Measurements from ENCODE around the gene FOXI2.

Gene FOXI2

DNA sequence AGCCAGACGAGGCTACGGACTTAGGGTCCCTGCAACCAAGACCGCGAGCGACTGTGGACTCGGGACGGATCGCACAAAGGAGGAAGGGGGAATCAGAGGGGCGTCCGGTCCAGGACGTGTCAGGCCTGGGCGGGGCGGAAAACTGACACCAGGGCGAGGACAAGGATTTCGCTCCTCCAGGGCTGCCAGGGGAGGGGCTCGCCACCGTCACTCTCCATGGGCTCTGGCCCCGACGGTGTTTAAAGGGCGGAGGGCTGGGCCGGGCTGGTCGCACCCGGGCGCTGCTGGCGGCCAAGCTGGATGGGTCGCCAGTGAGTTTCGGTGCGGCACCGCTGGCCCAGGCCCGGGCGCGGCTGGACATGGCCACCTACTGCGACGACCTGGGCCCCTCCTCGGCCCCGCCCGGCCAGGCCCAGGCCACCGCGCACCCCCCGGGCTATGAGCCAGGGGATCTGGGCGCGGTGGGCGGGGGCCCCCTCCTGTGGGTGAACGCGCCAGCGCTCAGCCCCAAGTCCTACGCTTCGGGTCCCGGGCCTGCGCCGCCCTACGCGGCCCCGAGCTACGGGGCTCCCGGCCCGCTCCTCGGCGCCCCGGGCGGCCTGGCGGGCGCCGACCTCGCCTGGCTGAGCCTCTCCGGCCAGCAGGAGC, at the start of gene FOXI2:
Gene FOXI2, plus strand, starts transcription at position 271 of the 648 bp plus-strand sequence. Its CDS starts 89 bp downstream, at position 360.
- no peak for DNase-seq

DNA sequence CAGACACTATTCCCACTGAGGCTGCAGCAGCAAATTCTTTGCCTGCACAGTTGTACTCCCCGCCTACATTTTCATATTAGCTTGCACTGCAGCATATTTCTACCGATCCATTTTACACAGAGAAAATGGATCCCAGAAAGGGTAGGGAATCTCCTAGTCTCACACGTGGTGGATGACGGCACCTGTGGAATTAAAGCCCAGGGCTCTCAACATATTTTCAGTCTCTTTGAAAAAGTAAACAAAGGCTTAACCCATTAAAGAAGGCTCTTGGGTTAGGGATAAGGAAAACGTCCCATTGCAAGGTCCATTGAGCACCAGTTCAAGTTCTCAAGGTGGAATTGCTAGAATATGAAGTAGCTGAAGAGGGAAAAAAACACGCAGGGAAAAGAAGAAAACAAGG, 49.4 kb upstream of the FOXI2 start:
- DNase-seq, result no peak

DNA sequence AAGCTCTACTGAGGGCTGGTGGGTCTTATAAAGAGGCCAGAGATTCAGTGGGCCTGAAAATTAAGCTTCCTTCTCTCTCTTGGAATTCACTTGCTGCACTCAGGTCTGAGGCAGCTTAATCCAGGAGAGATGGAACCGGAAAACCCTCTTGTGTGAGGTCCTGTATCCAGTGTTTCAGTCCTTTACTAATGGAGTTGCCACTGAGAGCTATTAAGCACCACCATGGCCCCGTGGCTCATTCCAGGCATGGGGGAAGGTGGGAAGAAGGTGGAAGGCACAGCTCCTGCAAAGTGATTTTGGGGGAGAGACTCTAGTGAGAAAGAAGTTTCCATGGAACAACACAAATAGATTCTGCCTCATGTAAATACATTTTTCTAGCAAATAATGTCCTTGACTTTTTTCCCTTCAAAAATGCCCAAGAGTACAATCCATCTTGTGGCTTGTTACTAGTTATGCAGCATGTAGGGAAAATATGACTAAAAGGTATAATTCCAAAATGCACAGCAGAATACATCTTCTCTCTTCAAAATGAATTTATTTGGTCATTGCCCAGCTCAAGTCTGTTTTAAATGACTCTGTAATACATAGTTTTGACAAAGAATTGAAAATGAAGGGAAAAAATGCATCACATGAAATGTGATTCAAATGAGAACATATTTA, 46.7 kb upstream of the FOXI2 start:
- no peak for DNase-seq

DNA sequence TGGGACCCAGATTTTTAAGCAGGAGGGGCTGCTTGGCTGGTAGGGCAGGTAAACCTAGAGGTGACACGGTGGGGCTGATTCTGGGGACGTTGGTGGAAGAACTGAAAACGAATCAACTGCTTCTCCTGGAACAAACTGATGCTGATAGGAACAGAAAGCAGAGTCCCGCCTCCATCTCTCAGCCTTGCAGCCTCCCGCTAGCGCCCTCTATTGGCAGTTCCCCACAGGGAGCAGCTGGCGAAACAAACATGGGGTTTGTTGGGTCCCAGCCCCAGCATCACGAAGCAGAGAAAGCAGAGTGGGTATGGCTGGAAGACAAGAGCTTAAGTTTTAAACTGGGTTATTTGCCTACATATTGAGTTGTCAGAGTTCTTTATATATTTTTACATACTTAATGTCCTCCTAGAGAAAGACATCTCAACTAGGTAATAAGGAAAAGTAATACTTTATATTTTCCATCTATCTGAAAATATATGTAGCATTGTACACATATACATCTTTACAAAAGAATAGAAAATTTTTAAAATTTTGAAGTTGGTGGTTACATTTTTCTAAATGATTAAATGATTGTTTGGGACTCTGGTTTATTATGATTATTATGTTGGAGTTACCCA, 42.3 kb upstream of the FOXI2 start:
- DNase-seq, result peak; percentile 27

DNA sequence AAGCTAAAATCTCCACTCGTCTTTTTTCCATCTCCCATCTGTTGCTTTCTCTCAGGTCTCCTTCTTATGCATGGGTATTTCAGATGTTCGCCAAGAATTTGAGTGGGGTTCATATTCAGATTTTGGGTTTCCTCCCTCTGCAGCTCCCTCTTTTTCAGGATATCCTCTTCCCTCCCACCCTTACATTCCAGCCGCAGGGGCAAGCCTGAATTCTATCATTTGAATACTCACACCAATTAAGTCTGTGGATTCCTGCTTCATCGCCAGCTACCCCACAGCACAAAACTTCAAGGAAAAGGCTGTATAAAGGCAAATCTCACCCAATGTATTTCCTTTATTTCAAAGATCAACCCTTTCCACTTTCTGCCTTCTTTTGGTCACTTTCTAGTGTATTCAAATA, 41.6 kb upstream of the FOXI2 start:
- no peak for DNase-seq

DNA sequence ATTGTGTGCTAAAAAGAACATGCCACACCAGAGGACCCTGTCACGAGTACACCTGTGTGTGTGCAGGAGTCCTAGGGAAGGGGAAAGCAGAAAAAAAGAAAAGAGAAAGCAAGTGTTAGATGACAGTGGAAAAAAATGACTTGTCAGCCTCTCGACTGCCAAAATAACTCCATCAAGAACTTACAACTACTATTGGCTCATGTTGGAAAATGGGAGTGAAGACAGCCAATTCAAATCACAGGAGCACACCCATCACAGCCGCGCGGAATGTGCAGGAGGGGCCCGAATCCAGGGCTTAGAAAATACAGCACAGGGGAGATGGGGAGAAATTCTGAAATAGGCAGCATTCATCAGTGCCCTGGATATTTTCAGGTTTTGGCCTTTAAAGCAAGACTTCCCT, 38.1 kb upstream of the FOXI2 start:
- DNase-seq, result no peak

DNA sequence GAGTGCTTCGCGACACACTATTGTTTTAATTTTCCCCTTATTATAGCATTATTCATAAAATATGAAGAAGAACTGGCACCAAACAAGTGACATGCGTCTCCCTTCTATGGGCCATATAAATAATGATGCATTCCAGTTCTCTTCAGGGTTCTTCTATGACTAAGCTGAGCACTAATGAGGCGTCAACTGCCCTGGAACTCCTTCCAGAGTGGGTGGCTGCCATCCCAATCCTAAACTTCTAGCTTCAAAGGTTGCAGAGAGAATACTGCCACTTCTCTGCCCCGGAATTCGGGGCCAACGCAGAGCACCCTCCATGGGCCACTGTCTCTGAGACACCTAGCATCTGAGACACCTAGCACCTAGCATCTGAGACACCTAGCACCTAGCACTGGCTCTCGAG, 37.7 kb upstream of the FOXI2 start:
- no peak for DNase-seq

DNA sequence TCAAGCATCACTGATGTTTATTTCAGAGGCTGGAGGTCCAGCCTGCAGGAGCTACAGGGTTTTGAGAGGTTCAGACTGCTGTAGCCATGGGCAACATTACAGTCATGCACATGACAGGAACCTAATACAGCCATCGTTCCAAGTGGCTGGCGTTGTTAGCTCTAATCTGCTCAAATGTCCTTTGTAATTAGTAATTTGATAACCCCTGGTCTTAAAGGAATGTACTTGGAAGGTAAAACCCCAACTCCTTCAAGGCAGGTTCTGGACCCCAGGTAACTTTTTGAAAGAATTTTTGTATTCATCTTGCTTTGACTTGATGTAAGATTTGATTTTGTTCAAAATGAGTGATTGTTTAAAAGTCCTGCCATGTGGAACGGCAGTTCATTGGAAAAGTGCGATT, 34.7 kb upstream of the FOXI2 start:
- DNase-seq, result no peak

DNA sequence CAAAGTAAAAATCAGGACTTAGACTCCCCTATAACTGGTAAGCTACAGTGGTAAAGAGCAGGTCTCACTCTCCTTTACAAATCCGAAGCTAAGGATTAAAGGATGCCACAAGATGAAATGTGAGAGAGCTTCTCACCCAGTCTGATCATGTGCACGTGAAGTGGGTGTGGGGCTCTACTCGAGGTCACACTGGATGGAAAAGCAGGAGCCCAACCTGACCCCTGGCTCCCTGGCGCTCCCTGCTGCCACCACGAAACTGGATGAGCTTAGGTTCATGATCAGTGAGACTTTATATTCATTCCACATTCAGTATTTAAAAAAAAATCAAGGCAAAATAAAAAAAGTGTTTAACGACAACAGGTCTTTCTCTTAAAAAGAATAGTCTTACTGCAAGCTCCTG, 21.7 kb upstream of the FOXI2 start:
- DNase-seq, result no peak

DNA sequence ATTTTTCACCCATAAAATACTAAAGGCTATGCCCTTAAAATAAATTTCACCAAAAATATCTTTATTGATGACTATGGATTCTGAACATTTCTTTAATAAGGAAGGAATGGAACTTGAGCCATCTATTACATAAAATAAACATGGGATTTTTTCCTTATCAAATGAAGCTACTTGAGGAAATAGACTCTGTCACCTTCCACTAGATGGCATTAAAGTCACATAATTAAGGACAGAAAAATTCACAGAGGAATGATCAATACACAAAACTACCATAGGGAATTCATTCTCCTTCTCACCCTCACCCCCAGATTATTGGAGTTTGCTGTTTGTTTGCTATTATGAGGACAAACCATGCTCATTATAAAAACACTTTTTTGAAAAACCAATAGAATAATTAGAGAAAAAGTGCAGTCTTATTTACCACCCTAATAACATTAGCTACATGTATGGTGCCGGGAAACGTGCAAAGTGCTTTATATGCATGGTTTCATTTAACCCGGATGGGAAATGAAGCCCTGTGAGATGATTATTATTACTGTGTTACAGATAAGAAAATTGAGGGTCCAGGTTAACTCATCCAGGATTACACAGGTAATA, 21.1 kb upstream of the FOXI2 start:
- peak; percentile 3 for DNase-seq

DNA sequence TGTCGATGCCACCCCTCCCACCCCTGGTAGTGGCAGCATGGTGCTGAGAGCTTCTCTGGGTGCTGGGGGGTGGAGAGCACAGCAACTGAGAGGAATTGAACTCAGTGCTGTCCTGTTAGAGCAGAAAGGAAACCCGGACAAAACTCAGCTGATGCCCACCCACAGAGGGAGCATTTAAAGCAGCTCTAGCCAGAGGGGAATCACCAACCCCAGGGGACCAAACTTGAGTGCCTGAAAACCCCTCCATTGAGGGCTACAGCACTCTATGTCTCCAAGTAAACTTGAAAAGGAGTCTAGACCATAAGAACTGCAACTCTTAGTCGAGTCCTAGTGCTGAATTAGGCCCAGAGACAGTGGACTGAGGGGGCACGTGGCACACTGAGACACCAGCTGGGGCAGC, 16.8 kb upstream of the FOXI2 start:
- DNase-seq, result no peak

DNA sequence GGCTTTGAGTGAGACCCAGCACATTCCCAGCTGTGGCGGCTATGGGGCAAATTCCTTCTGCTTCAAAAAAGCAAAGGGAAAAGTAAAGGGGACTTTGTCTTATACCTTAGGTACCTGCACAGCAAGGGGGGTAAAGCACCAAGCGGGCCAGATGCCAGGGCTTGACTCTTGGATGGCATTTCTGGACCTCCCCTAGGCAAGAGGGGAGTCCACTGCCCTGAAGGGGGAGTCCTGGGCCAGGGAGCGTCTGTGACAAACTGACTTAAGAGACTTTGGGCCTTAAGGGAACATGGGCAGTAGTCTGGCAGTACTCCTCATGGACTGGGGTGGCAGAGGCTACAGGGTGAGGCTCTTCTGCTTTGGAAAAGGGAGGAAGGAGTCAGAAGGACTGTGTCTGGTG, 16.1 kb upstream of the FOXI2 start:
- no peak for DNase-seq

DNA sequence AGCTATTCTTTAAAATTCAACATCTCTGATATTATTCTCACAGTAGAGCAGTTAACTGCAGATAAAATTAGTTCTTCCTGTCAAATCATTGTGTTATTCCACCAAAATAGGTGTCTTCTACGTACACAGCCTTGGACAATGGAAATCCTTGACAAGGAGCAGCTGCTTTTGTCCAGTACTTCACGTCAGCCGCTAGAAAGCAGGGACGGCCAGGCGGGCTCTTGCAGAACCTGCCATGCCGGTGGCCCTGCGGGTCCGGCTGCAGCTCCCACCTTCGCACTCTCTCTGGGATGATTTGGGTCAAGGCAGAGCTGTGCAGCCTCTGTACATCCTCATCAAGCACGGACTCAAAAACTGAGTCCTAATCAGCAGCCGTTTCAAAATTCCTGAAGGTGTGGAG, 2.2 kb upstream of the FOXI2 start:
- DNase-seq, result no peak

DNA sequence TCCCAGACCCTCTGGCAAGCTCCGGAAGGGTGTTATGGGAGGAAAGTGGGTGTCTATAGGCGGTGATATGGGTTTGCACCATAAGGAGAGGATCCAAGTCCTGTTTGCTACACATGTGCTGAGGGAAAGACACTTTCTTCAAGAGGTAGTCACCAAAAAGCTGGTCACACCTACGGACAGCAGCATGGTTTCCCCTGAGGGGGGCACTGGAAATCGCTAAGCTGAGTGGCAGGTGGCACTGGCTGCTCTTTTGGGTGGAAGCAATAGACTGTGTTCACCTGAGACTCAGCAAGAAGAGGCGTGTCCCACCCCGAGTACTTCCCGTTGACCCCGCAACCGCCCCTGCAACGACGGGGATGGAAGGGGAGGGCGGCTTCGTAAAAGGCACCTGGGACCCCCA, 1.8 kb upstream of the FOXI2 start:
- no peak for DNase-seq

DNA sequence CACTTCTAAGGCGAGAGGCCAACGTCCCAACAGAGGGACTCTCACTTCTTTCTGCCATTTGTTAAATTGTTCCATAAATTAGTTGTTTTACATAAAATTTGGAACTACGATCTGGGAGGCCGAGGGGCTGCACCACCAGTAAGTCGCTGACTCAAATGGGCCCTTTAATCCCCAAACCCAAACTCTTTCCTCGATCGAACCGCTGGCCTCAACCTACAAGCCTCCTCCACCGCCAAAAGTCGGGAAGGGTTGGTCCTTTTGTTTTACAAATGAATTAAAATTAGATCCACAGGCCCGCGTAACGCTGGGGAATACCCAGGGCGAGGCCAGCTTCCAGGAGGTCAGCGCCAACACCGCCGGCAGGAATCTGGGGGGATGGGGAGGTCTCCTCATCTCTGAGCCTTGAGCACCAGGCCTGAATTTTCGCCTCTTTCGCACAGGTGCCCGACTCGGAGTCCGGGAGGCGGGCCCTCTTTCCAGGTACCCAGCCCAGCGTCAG, 1.2 kb upstream of the FOXI2 start:
- no peak for DNase-seq

DNA sequence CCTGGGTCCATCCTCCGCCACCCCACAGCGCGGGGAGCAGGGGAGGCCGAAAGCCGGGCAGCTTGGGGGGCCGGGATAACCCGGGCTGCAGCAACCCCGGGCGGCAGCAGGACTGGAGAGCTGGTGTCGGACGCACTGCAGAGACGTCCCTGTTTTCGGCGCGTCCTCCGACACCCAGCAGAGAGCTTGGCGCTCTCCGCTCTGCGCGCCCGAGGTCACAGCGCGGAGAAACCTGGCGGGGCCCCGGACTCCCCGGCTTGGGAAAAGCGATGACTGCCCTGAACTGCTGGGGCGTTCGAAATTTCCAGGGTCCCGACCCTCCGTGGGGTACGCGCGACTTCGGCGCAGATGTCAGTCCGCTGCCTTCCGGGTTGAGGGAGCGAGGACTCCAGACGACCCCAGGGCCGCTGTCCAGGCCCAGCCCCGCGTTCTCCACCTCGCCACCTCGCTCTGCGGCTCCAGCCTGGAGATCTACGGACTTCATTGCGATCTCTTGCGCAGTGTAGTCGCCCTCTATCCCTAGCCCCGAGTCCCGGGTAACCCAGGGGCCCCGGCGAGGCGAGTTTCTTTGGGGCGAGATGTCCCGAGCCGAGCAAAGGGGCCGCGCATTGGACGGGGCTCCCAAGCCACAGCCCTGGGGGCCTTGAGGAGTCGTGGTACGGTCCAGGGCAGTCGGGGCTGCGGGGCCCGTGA, 617 bp upstream of the FOXI2 start:
- no peak for DNase-seq

DNA sequence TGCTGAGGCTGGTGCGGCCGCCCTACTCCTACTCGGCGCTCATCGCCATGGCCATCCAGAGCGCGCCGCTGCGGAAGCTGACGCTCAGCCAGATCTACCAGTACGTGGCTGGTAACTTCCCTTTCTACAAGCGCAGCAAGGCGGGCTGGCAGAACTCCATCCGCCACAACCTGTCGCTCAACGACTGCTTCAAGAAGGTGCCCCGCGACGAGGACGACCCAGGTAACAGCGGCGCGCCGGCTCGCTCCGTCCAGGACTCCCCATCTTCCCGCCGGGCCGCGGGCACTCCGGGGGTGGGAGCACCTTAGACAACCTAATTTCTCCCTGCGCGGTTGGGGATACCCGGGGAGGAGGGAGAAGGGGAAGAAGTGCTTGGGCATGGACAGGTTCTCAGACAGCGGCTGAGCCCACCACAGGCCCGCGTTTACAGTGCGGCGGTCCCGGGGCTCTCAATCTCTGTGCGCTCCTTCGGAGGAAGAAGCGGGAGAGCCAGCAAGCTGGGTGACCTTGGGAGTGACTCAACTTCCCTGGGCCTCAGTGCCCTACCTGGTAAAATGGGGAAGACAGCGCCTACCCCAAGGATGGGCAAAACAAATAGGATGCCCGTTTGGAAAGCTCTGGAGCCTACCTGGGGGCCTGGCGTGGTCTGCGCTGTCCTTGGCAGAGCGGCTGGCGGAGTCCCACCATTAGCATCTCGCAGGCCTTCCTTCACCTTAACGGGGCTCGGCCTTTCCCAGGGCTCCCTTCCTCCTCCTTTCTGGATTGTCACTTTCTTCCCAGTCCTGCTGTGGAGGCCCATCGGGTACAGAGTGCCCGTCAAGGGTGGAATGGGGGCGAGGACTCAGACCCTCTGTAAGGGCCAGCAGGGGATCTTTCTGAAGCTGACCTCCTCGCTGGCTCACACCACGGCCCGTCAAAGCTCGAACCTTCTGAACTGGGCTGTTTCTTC, 852 bp downstream of the FOXI2 start:
- DNase-seq, result no peak

DNA sequence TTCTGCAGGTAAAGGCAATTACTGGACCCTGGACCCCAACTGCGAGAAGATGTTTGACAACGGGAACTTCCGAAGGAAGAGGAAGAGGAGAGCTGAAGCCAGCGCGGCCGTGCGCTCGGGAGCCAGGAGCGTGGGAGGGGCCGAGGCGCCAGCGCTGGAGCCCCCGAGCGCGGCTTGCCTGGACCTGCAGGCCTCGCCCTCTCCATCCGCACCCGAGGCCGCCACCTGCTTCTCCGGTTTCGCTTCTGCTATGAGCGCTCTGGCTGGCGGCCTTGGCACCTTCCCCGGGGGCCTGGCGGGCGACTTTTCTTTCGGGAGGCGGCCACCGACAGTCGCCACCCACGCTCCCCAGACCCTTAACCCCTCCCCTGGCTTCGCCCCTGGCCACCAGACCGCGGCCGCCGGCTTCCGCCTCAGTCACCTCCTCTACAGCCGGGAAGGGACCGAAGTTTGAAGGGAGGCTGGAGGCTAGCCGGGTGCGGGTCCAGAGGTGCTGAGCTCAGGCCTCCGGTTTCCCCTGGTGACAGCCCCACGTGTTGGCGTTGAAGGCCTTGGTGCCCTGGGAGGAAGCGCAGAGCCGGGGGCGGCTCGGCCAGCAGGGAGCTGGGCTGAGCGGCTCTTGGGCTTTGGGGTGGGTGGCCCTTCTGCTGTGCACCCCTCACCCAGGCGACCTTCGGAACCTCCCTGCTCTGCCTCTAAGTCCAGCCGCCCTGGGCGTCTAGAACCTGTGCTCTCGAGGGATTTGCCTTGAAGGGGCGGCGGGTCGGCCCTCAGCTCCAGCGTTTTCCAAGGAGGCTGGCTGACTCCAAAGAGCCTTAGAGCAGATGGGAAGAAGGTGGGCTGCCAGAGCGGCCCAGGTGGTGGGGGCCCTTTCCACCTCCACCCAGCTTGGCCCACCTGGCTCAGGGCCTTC, 1.8 kb downstream of the FOXI2 start:
- DNase-seq, result no peak

DNA sequence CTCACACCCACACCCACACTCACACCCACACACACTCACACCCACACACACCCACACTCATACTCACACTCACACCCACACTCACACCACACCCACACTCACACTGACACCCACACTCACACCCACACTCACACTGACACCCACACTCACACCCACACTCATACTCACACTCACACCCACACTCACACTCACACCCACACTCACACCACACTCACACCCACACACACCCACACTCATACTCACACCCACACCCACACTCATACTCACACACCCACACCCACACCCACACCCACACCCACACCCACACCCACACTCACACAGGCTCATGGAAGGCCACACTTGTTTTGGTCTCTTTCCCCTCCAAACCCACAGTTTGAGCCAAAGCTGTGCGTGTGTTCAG, 2.9 kb downstream of the FOXI2 start:
- no peak for DNase-seq

DNA sequence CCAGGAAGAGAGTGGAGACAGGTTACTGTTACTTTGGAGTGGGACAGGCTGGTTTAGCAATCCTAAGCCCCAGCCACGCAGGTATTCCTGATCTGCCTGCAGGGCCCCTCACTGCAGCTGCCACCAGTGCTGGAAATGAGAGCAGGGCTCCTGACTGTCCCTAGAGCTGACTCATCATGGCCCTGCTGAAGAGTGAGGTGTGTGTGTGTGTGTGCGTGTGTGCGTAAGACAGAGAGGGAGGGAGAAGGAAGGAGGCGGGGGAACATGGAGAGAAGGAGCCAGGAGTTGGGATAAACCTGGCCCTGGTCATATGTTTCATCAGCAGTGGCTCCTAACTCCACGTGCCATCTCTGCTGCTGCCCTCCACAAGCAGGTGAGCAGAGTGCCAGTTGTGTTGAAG, 3.6 kb downstream of the FOXI2 start:
- DNase-seq, result no peak

DNA sequence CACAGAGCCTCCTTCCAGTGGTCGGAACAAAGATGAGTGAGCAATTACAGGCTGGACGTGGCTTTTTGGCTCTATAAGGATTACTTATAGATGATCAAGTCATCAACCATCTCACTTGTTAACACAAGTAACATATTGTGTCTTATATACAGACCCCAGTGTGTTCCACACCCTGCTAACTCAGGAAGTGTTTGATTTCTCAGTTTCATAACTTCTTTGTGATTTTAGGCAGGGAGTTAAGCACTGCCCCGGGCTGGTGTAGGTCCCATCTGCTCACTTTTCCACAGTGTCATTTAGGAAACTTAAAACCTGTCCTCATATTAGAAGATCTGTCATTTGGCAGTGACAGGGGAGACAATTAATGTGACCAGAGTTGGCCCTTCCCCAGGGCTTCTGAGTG, 6.2 kb downstream of the FOXI2 start:
- DNase-seq, result no peak
